ENCODE results near the gene SMARCD1. TPM values are rescaled to one million over a fixed set of nuclear protein-coding genes. Genes with fewer than 3 reads are reported as not detected.

Gene SMARCD1
- total RNA-seq, 1 donor from 2014 or later = 121 TPM

GRCh38 chr12:50105913-50106450 is 20.8 kb downstream of the SMARCD1 start:
- peaks cover 11% of the 10 kb centered on the region for H3K27me3 Mint-ChIP-seq (ENCODE audit: insufficient read depth, low read depth)
- Histone ChIP-seq H3K79me2 (ENCODE audit: low read depth) (no peaks in the 10 kb centered on the region), H3K9me3 (ENCODE audit: low read depth) (no peaks in the 10 kb centered on the region), H3F3A (ENCODE audit: low read depth) (peaks cover 23% of the 10 kb centered on the region), H3K36me3 (no peaks in the 10 kb centered on the region), H3K9ac (no peak overlapping the region), H2AFZ (replicated peaks) (no peak overlapping the region), H3K27me3 (no peaks in the 10 kb centered on the region), H3K4me2 (no peak overlapping the region), H3K4me3 (no peak overlapping the region), H4K20me1 (ENCODE audit: low read depth) (peaks cover 3% of the 10 kb centered on the region), H3K27ac (no peak overlapping the region), H3K4me1 (peaks cover 23% of the 10 kb centered on the region)
- peaks cover 3% of the 10 kb centered on the region for H3K36me3 Mint-ChIP-seq
- peaks cover 53% of the 10 kb centered on the region for H3K4me1 Mint-ChIP-seq
- peak overlapping the region; percentile 86 for H3K27ac Mint-ChIP-seq
- no peak for TF ChIP-seq CTCF (IDR thresholded peaks at IDR 0.05)
- TF ChIP-seq EZH2phosphoT487 (IDR thresholded peaks at IDR 0.05) = no peak
- TF ChIP-seq EZH2 (IDR thresholded peaks at IDR 0.05) = no peak
- no peak for DNase-seq (ENCODE audit: low spot score)
- H3K4me3 Mint-ChIP-seq = no peak overlapping the region
- H3K9me3 Mint-ChIP-seq = no peaks in the 10 kb centered on the region

DNA sequence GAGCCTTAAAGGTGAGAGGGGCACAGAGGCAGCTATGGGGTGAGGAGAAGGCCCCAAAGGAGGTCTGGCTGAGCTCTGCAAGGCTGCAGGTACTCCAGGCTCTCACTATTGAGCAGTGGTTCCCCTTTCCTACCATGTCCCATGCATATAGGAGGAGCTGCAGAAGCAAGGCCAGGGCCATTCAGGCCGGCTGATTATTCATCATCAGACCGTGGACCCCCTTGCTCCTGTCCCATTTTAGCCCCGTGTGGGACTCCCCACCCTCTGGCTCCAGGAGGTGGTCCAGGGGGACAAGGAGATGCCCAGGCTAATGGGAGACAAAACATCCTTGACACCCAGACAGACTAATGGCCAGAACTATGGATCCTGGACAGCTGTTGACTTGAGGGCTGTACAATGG is 21.8 kb downstream of the SMARCD1 start:
- Histone ChIP-seq H3K27ac (no peak overlapping the region), H3K36me3 (no peaks in the 10 kb centered on the region), H3K4me2 (no peak overlapping the region), H3K4me3 (no peak overlapping the region), H2AFZ (replicated peaks) (no peak overlapping the region), H3K4me1 (peaks cover 27% of the 10 kb centered on the region), H4K20me1 (ENCODE audit: low read depth) (no peaks in the 10 kb centered on the region), H3K9me3 (ENCODE audit: low read depth) (no peaks in the 10 kb centered on the region), H3K9ac (no peak overlapping the region), H3K27me3 (no peaks in the 10 kb centered on the region), H3K79me2 (ENCODE audit: low read depth) (no peaks in the 10 kb centered on the region), H3F3A (ENCODE audit: low read depth) (peaks cover 19% of the 10 kb centered on the region)
- Mint-ChIP-seq H3K27ac (peak overlapping the region; percentile 44), H3K36me3 (no peaks in the 10 kb centered on the region), H3K4me1 (peaks cover 58% of the 10 kb centered on the region), H3K4me3 (no peak overlapping the region), H3K27me3 (ENCODE audit: insufficient read depth, low read depth) (peaks cover 11% of the 10 kb centered on the region), H3K9me3 (no peaks in the 10 kb centered on the region)
- DNase-seq (ENCODE audit: low spot score) = no peak
- TF ChIP-seq CTCF (IDR thresholded peaks at IDR 0.05) (no peak), EZH2phosphoT487 (IDR thresholded peaks at IDR 0.05) (no peak), EZH2 (IDR thresholded peaks at IDR 0.05) (no peak)

GRCh38 chr12:50107416-50108268 is 22.5 kb downstream of the SMARCD1 start:
- H3K36me3 Mint-ChIP-seq = no peaks in the 10 kb centered on the region
- H3K9me3 ChIP-seq (ENCODE audit: low read depth) = no peaks in the 10 kb centered on the region
- H3K79me2 ChIP-seq (ENCODE audit: low read depth) = peaks cover under 1% of the 10 kb centered on the region
- no peak for DNase-seq (ENCODE audit: low spot score)
- no peak overlapping the region for H3K4me2 ChIP-seq
- peak overlapping the region; percentile 90 for H3K27ac Mint-ChIP-seq
- H4K20me1 ChIP-seq (ENCODE audit: low read depth) = no peaks in the 10 kb centered on the region
- H3K36me3 ChIP-seq = no peaks in the 10 kb centered on the region
- H3K9ac ChIP-seq = no peak overlapping the region
- H2AFZ ChIP-seq (replicated peaks) = no peak overlapping the region
- no peak overlapping the region for H3K4me3 ChIP-seq
- peaks cover 24% of the 10 kb centered on the region for H3F3A ChIP-seq (ENCODE audit: low read depth)
- no peaks in the 10 kb centered on the region for H3K9me3 Mint-ChIP-seq
- H3K27me3 Mint-ChIP-seq (ENCODE audit: insufficient read depth, low read depth) = peaks cover 13% of the 10 kb centered on the region
- no peak for TF ChIP-seq EZH2phosphoT487 (IDR thresholded peaks at IDR 0.05)
- no peak for TF ChIP-seq EZH2 (IDR thresholded peaks at IDR 0.05)
- no peak for TF ChIP-seq CTCF (IDR thresholded peaks at IDR 0.05)
- peaks cover 27% of the 10 kb centered on the region for H3K4me1 ChIP-seq
- no peaks in the 10 kb centered on the region for H3K27me3 ChIP-seq
- H3K4me1 Mint-ChIP-seq = peaks cover 63% of the 10 kb centered on the region
- no peak overlapping the region for H3K27ac ChIP-seq
- H3K4me3 Mint-ChIP-seq = no peak overlapping the region
